B cell (primary cell): ENCODE results near the gene CCL26. TPM values are rescaled to one million over a fixed set of nuclear protein-coding genes. Genes with fewer than 3 reads are reported as not detected.
A peak's percentile ranks its signal among the peaks of the same experiment; 100 is the strongest.
"Not testable (repeated sequence)": the region's sequence is repeated elsewhere in the genome, so short reads cannot be mapped to it uniquely, and the experiment has no call there.

Experiments used
- ATAC-seq: fragments of 200-7000 bp; cut with Tn5 transposase; one replicate; pipeline ENCODE4 v1.10.0; 2021; ENCODE audit warnings: low read depth, mild to moderate bottlenecking, moderate number of reproducible peaks, moderate library complexity
- CTCF ChIA-PET: fragments of 350-600 bp; sonication (Branson Sonifier 250); formaldehyde crosslinking; loops from one replicate; lab custom pipeline; 2021; ENCODE audit warnings: antibody characterized with exemption, inconsistent platforms; lab: Charles Lee
- POLR2A ChIA-PET: fragments of 350-600 bp; sonication (Branson Sonifier 250); formaldehyde crosslinking; loops from one replicate; lab custom pipeline; 2021; ENCODE audit warnings: antibody characterized with exemption; lab: Charles Lee
- DNase-seq: peaks from one replicate; pipeline ENCODE4 v3.0.0; 2013
- H2AFZ ChIP-seq: 2 replicates; pipeline ENCODE4 v1.6.1; 2012; ENCODE audit warnings: mild to moderate bottlenecking, low read depth, low read length; ENCODE audit not compliant: insufficient read depth, poor library complexity, severe bottlenecking
- H3K27ac ChIP-seq, 2 donors: 1 replicate in 1 of 2; 2 replicates in 1 of 2; pipeline ENCODE4 v1.5.1; 2012 to 2013; ENCODE audit warnings: low read length in 2 of 2, mild to moderate bottlenecking in 2 of 2, moderate library complexity in 1 of 2
- H3K27me3 ChIP-seq, 4 experiments: fragments of 200-600 bp in 1 of 4; sonication (generic) in 1 of 4; replicated peaks in 1 of 4; 1 replicate in 2 of 4; 2 replicates in 2 of 4; pipeline versions ENCODE4 v1.6.1 to v1.7.0; 2013 to 2016; ENCODE audit warnings: low read length in 3 of 4, mild to moderate bottlenecking in 2 of 4, mixed read lengths in 1 of 4, moderate library complexity in 1 of 4; ENCODE audit not compliant: insufficient read depth in 4 of 4, control insufficient read depth in 3 of 4; ENCODE audit errors: control extremely low read depth in 1 of 4
- H3K36me3 ChIP-seq, 2 experiments: replicated peaks in 1 of 2; 1 replicate in 1 of 2; 2 replicates in 1 of 2; pipeline versions ENCODE4 v1.6.1 to v1.7.1; 2013; ENCODE audit warnings: low read length in 1 of 2; ENCODE audit not compliant: insufficient read depth in 2 of 2, control insufficient read depth in 1 of 2; ENCODE audit errors: control extremely low read depth in 1 of 2, extremely low read depth in 1 of 2
- H3K4me1 ChIP-seq, 2 donors: fragments of 200-600 bp in 1 of 2; sonication (generic) in 1 of 2; 1 replicate in 1 of 2; 2 replicates in 1 of 2; pipeline versions ENCODE4 v1.5.1 to v1.6.1; 2013 to 2017; ENCODE audit warnings: low read length in 2 of 2; ENCODE audit not compliant: control insufficient read depth in 2 of 2, insufficient read depth in 2 of 2
- H3K4me2 ChIP-seq: replicated peaks from 2 replicates; pipeline ENCODE3; 2012; ENCODE audit warnings: mild to moderate bottlenecking, low read depth, low read length; ENCODE audit not compliant: poor library complexity, severe bottlenecking
- H3K4me3 ChIP-seq, 5 experiments: fragments of 200-600 bp in 1 of 5; sonication (generic) in 1 of 5; 1 replicate in 3 of 5; 2 replicates in 2 of 5; pipeline versions ENCODE4 v1.5.1 to v1.7.0; 2011 to 2016; ENCODE audit warnings: low read length in 4 of 5, mild to moderate bottlenecking in 4 of 5, low read depth in 2 of 5, control low read depth in 1 of 5, moderate library complexity in 1 of 5; ENCODE audit not compliant: insufficient read depth in 1 of 5; ENCODE audit errors: control extremely low read depth in 1 of 5, extremely low read depth in 1 of 5
- H3K79me2 ChIP-seq: fragments of 200-600 bp; sonication (generic); one replicate; pipeline ENCODE4 v1.6.0; 2016; ENCODE audit warnings: low read length; ENCODE audit not compliant: control insufficient read depth, insufficient read depth
- H3K9ac ChIP-seq: fragments of 200-600 bp; sonication (generic); 2 replicates; pipeline ENCODE4 v1.6.1; 2017; ENCODE audit warnings: mild to moderate bottlenecking, low read length, moderate library complexity
- H3K9me3 ChIP-seq, 3 donors: one replicate each; pipeline versions ENCODE4 v1.6.1 to v1.7.1; 2013; ENCODE audit warnings: low read length in 2 of 3; ENCODE audit not compliant: control insufficient read depth in 2 of 3, insufficient read depth in 1 of 3; ENCODE audit errors: control extremely low read depth in 1 of 3
- H4K20me1 ChIP-seq: 2 replicates; pipeline ENCODE4 v1.6.0; 2012; ENCODE audit warnings: mild to moderate bottlenecking, low read length; ENCODE audit not compliant: insufficient read depth, control insufficient read depth, poor library complexity, severe bottlenecking
- H3K27ac Mint-ChIP-seq: one replicate; pipeline ENCODE4 v1.8.0; 2021; ENCODE audit warnings: mixed read lengths
- H3K27me3 Mint-ChIP-seq: one replicate; pipeline ENCODE4 v1.8.0; 2021; ENCODE audit warnings: mixed read lengths
- H3K4me1 Mint-ChIP-seq: one replicate; pipeline ENCODE4 v1.8.0; 2021; ENCODE audit warnings: mixed read lengths
- H3K4me3 Mint-ChIP-seq: one replicate; pipeline ENCODE4 v1.8.0; 2021; ENCODE audit warnings: mixed read lengths
- H3K9me3 Mint-ChIP-seq: one replicate; pipeline ENCODE4 v1.8.0; 2022; ENCODE audit warnings: mixed read lengths; ENCODE audit not compliant: insufficient read depth
- EZH2 ChIP-seq: IDR thresholded peaks from 2 replicates; pipeline ENCODE4 v1.6.1; 2012; ENCODE audit warnings: borderline replicate concordance, low read depth, mild to moderate bottlenecking, moderate library complexity, low read length; ENCODE audit not compliant: insufficient read depth, poor library complexity, severe bottlenecking
- WGBS: methylation state at CpG from one replicate; pipeline ENCODE4 v1.1.5; 2013; ENCODE audit warnings: missing lambda C conversion rate; ENCODE audit not compliant: insufficient coverage; 5-methylcytosine and 5-hydroxymethylcytosine counted together
- intact Hi-C: fragments of 100-400 bp; cut with micrococcal nuclease; formaldehyde crosslinking; loops from one replicate; pipeline ENCODE4 v1.10.0; 2022
- polyA plus RNA-seq: library from polyadenylated mRNA; depleted of rRNA; stranded (reverse); fragments of >200 nt; gene quantifications from 2 replicates; pipeline ENCODE4 v1.2.3, GENCODE V29; 2012
- total RNA-seq, 2 donors: library from RNA; stranded (reverse); fragments of 120-200 nt in 1 of 2; gene quantifications; 1 replicate in 1 of 2; 2 replicates in 1 of 2; pipeline versions ENCODE4 v1.2.3 to v1.2.4, GENCODE V29; 2013 to 2022
- TF ChIP-seq, protein P1 (sequence below): fragments of 200-600 bp; IDR thresholded peaks from one replicate; pipeline ENCODE4 v1.8.0; 2022; ENCODE audit warnings: antibody characterized with exemption, mild to moderate bottlenecking

Gene CCL26
- total and polyA plus RNA-seq, 2 donors (not counting 1 experiment from before 2014, with no cell fraction given): not detected

DNA sequence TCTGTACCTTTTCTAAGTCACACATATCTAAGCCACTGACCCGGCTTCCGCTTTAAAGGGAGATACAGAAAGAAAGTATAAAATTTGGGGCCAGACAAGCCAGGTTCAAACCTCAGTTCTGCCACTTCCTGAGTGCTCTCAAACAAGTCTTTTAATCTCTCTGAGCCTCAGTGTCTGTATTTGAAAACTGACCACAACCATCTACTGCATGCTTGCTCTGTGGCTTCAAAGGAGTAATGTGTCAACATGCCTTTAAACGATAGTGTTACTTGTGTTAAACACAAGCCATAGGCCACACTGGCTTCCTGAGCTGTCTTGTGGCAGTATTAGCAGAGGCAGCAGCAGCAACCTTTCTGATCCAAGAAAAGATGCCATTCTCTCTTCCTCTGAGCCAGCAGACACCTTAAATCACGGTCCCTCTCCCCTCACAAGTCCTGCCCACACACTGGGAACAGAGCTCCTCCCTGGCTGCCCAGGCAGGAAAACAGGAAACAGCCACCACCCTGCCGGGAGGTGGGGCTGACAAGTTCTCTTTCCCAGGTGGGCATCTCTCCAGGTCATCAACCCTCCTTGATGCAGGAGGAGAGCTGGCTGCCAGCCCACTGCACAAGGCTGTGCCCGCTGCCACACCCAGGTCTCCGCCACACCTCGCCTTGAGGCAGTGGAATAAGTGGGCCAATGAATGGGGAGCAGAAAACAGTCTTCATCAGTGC, 44.0 kb downstream of the CCL26 start:
- peak overlapping the region; percentile 32 for H2AFZ ChIP-seq
- ChIA-PET CTCF (no interaction called here), POLR2A (no interaction called here)
- Mint-ChIP-seq H3K4me3 (peak overlapping the region; percentile 7), H3K27ac (peak overlapping the region; percentile 61), H3K27me3 (no peaks in the 10 kb centered on the region), H3K4me1 (peaks cover 46% of the 10 kb centered on the region), H3K9me3 (no peaks in the 10 kb centered on the region)
- DNase-seq (no peak), ATAC-seq (peak; percentile 21)
- TF ChIP-seq, protein P1, sequence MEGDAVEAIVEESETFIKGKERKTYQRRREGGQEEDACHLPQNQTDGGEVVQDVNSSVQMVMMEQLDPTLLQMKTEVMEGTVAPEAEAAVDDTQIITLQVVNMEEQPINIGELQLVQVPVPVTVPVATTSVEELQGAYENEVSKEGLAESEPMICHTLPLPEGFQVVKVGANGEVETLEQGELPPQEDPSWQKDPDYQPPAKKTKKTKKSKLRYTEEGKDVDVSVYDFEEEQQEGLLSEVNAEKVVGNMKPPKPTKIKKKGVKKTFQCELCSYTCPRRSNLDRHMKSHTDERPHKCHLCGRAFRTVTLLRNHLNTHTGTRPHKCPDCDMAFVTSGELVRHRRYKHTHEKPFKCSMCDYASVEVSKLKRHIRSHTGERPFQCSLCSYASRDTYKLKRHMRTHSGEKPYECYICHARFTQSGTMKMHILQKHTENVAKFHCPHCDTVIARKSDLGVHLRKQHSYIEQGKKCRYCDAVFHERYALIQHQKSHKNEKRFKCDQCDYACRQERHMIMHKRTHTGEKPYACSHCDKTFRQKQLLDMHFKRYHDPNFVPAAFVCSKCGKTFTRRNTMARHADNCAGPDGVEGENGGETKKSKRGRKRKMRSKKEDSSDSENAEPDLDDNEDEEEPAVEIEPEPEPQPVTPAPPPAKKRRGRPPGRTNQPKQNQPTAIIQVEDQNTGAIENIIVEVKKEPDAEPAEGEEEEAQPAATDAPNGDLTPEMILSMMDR: no peak
- TF ChIP-seq EZH2: no peak
- 51% methylated on average over 5 of the region's 8 CpGs for WGBS
- peaks cover 33 to 61% of the 10 kb centered on the region in 2 donors for H3K4me1 ChIP-seq
- no peaks in the 10 kb centered on the region for H3K9me3 ChIP-seq
- H3K9ac ChIP-seq: no peak overlapping the region
- peaks cover 4% of the 10 kb centered on the region for H3K79me2 ChIP-seq
- no peaks in the 10 kb centered on the region for H3K27me3 ChIP-seq
- intact Hi-C loops: no loop called here
- H3K27ac ChIP-seq: peak overlapping the region in 1 of 2 donors; percentile 67
- H3K4me2 ChIP-seq: peak overlapping the region; percentile 37
- H4K20me1 ChIP-seq: no peaks in the 10 kb centered on the region
- H3K4me3 ChIP-seq: no peak overlapping the region
- no peaks in the 10 kb centered on the region for H3K36me3 ChIP-seq

DNA sequence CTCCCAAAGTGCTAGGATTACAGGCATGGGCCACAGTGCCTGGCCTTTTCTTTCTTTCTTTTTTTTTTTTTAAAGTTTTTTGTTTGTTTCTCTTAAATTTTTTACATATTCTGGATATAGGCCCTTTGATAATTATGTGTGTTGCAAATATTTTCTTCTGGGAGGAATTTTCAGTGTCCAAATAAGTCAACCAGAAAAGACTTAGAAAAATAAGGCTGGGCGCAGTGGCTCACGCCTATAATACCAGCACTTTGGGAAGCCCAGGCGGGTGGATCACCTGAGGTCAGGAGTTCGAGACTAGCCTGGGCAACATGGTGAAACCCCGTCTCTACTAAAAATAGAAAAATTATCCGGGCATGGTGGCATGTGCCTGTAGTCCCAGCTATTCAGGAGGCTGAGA, 44.7 kb downstream of the CCL26 start:
- H3K4me3 ChIP-seq, H3K79me2 ChIP-seq, H3K27ac Mint-ChIP-seq, H3K27ac ChIP-seq, H3K9me3 Mint-ChIP-seq, H3K9ac ChIP-seq, CTCF ChIA-PET, H2AFZ ChIP-seq, H3K36me3 ChIP-seq, H3K4me2 ChIP-seq, intact Hi-C loops, H3K4me3 Mint-ChIP-seq, ATAC-seq, POLR2A ChIA-PET, H4K20me1 ChIP-seq, DNase-seq, H3K27me3 ChIP-seq, H3K27me3 Mint-ChIP-seq, H3K9me3 ChIP-seq: not testable (repeated sequence)
- H3K4me1 Mint-ChIP-seq: peaks cover 46% of the 10 kb centered on the region
- peaks cover 33 to 61% of the 10 kb centered on the region in 2 donors for H3K4me1 ChIP-seq
- 98% methylated on average over 4 of the region's 6 CpGs for WGBS
